SH-SY5Y (cell line): ENCODE results near the gene HDAC9.

Source experiments
- GATA2 ChIP-seq: IDR thresholded peaks from 2 replicates; pipeline ENCODE4 v1.6.1; 2011; ENCODE audit warnings: mild to moderate bottlenecking, low read depth, low read length
- GATA3 ChIP-seq: IDR thresholded peaks from 2 replicates; pipeline ENCODE4 v1.6.1; 2011; ENCODE audit warnings: low read depth, mild to moderate bottlenecking, low read length, moderate library complexity

GRCh38 chr7:18828260-18828993 lies 332.9 kb downstream of the HDAC9 start:
- no peak for TF ChIP-seq GATA3
- TF ChIP-seq GATA2: no peak
